ENCODE measurements around the gene WSCD2. TPM values are rescaled to one million over a fixed set of nuclear protein-coding genes. Genes with fewer than 3 reads are reported as not detected.

The WSCD2 gene
- total RNA-seq, 1 donor from 2014 or later = not detected

- TF ChIP-seq CTCF (conservative IDR thresholded peaks at IDR 0.05; ENCODE audit: low read depth, low read length) = no peak
- DNase-seq (ENCODE audit: low read depth) = no peak
These were observed 110.3 kb downstream of the WSCD2 start for GRCh38 chr12:108239378-108239777.

GRCh38 chr12:108240027-108240785, 111.1 kb downstream of the WSCD2 start:
- no peak overlapping the region for H3K4me3 ChIP-seq (ENCODE audit: low read depth, low read length)
- DNase-seq (ENCODE audit: low read depth) = no peak
- TF ChIP-seq CTCF (conservative IDR thresholded peaks at IDR 0.05; ENCODE audit: low read depth, low read length) = no peak

More at GRCh38 chr12:108239378-108239777, 110.3 kb downstream of the WSCD2 start:
- no peak overlapping the region for H3K4me3 ChIP-seq (ENCODE audit: low read depth, low read length)

GRCh38 chr12:108240928-108241327, 111.8 kb downstream of the WSCD2 start:
- TF ChIP-seq CTCF (conservative IDR thresholded peaks at IDR 0.05; ENCODE audit: low read depth, low read length) = no peak
- H3K4me3 ChIP-seq (ENCODE audit: low read depth, low read length) = no peak overlapping the region
- no peak for DNase-seq (ENCODE audit: low read depth)

GRCh38 chr12:108241986-108242703, 113.1 kb downstream of the WSCD2 start:
- TF ChIP-seq CTCF (conservative IDR thresholded peaks at IDR 0.05; ENCODE audit: low read depth, low read length) = no peak

GRCh38 chr12:108247130-108247529, 118.0 kb downstream of the WSCD2 start:
- no peak overlapping the region for H3K4me3 ChIP-seq (ENCODE audit: low read depth, low read length)

More at GRCh38 chr12:108241986-108242703, 113.1 kb downstream of the WSCD2 start:
- no peak for DNase-seq (ENCODE audit: low read depth)
- H3K4me3 ChIP-seq (ENCODE audit: low read depth, low read length) = no peak overlapping the region

GRCh38 chr12:108248011-108248410, 118.9 kb downstream of the WSCD2 start:
- TF ChIP-seq CTCF (conservative IDR thresholded peaks at IDR 0.05; ENCODE audit: low read depth, low read length) = no peak
- no peak overlapping the region for H3K4me3 ChIP-seq (ENCODE audit: low read depth, low read length)
- DNase-seq (ENCODE audit: low read depth) = no peak

More at GRCh38 chr12:108247130-108247529, 118.0 kb downstream of the WSCD2 start:
- no peak for DNase-seq (ENCODE audit: low read depth)
- no peak for TF ChIP-seq CTCF (conservative IDR thresholded peaks at IDR 0.05; ENCODE audit: low read depth, low read length)

Data from epithelial cell of proximal tubule (primary cell).